Activated CD8-positive, alpha-beta memory T cell treated with anti-CD3 and anti-CD28 coated beads, Interleukin-2, amount 50 U/mL, for 1 hour (primary cell): Measurements from ENCODE around the gene NFE2L1.
"Not testable (repeated sequence)": the region's sequence is repeated elsewhere in the genome, so short reads cannot be mapped to it uniquely, and the experiment has no call there.

Source experiments
- DNase-seq: peaks from one replicate; pipeline ENCODE4 v3.0.0-alpha.2; 2020; ENCODE audit errors: extremely low read depth

NFE2L1 gene

GRCh38 chr17:48067808-48068207 lies 19.6 kb downstream of the NFE2L1 start:
- DNase-seq = not testable (repeated sequence)

- no peak for DNase-seq
These were observed 20.4 kb downstream of the NFE2L1 start for GRCh38 chr17:48068491-48068961.

DNA sequence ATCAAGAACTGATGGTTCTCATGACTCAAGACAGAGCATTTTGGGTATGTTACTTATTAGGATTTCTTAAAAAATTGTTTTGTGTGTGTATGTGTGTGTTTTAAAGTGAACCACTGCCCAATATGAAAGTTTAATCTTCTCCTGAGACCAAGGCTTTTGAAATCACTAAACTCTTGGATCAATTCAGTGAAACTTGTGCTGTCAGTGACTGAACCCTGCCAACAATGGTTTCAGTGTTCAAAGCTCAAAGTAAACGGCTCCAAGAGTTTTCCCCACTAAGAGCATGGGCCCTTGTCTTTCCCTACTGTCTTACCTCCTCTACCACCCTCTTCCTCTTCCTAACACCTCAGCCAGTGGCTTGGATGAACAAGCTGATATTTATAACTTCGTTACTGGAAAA lies 22.0 kb downstream of the NFE2L1 start:
- no peak for DNase-seq

DNA sequence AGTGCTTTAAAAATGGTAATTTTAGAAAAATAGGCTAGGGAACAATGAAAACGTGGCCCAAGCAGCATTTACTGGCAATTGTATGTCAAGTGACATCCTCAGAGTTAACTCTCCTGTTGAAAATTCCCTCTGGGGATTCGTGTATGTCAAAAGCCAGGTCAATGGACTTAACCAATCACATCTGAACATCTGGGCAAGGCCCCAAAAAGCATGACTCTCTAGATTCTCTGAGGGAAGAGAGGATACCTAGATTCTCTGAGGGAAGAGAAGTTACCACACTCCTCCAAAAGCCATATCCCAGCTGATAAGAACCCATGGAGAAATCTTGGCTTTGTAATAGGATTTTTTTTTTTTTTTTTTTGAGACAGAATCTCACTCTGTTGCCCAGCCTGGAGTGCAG lies 23.5 kb downstream of the NFE2L1 start:
- DNase-seq = no peak

DNA sequence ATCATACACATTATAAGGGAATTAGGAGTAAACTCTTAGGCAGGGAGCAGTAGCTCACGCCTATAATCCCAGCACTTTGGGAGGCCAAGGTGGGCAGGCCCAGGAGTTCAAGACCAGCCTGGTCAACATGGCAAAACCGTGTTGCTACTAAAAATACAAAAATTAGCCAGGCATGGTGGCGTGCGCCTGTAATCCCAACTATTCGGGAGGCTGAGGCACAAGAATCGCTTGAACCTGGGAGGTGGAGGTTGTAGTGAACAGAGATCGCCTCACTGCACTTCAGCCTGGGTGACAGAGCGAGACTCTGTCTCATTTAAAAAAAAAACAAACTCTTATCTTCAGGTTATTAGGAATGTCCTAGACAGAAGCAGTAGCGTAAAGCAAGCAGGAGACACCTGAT lies 24.7 kb downstream of the NFE2L1 start:
- DNase-seq = not testable (repeated sequence)

DNA sequence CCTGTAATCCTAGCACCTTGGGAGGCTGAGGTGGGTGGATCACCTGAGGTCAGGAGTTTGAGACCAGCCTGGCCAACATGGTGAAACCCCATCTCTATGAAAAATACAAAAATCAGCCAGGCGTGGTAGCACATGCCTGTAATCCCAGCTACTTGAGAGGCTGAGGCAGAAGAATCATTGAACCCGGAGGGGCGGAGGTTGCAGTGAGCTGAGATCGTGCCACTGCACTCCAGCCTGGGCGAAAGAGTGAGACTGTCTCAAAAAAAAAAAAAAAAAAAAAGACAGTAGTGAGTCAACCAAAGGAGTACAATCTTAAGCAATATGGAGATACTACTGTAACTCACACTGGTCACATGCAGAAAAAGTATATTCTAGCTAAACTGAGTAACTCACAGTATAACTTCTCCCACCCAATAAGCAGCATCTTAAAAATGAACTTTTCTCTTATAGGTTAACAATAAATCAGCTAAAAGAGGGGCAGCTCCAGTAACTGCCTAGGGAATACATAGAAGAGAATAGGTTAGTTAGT lies 25.5 kb downstream of the NFE2L1 start:
- not testable (repeated sequence) for DNase-seq

GRCh38 chr17:48074322-48075081 lies 26.3 kb downstream of the NFE2L1 start:
- peak; percentile 38 for DNase-seq

DNA sequence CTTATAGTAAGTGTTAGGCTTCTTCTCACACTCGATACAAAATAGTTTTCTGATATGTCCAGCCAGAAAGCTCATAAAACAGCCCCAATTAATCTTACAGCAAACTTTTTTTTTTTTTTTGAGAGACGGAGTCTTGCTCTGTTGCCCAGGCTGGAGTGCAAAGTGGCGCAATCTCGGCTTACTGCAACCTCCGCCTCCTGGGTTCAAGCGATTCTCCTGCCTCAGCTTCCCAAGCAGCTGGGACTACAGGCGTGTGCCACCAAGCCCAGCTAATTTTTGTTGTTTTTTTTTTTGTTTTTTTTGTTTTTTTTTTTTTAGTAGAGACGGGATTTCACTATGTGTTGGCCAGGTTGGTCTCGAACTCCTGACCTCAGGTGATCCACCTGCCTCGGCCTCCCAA lies 29.0 kb downstream of the NFE2L1 start:
- DNase-seq = not testable (repeated sequence)

DNA sequence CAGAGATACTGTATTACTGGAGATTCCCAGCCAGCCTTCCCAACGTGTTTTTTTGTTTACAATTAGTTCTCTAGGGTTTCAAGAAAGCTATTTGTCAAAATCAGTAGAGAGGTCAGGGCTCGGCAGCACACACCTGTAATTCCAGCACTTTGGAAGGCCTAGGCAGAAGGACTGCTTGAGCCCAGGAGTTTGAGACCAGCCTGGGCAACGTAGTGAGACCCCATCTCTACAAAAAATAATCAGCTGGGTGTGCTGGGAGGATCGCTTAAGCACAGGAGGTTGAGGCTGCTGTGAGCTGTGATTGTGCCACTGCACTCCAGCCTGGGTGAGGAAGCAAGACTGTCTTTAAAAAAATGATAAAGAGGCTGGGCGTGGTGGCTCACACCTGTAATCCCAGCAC lies 33.7 kb downstream of the NFE2L1 start:
- DNase-seq = no peak

DNA sequence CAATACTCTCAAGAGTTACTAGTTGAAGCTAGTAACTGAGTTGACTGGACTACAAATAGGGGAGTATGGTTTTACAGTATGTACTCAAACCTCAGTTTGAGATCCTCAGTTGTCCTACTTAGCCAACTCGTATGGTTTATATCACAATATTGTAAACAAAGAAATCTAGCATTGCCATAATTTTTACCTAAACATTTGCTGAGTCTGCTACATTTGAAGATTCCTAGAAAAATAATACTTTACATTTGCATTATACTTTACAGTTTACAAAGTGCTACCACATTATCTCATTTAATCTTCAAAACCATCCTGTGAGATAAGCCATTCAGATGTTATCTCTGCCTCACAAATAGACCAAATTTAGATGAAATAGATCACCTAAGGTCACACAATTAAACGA lies 36.8 kb downstream of the NFE2L1 start:
- DNase-seq = no peak

- no peak for DNase-seq
These were observed 45.3 kb downstream of the NFE2L1 start for GRCh38 chr17:48093341-48094045.

DNA sequence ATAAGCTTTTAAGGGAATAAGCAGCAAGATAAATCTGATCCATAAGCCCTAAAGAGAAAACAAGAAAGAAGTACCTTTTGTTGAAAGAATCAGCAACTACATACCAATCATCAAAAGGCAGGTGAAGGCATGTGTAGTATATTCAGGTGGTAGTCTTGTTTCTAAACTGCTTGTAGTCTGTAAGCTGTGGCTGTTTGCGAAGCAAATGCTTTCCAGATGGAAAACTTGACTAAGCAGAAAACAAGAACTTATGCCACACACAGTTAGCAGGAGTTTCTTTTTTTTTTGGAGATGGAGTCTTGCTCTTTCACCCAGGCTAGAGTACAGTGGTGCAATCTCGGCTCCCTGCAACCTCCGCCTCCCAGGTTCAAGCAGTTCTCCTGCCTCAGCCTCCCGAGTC lies 47.5 kb downstream of the NFE2L1 start:
- no peak for DNase-seq

DNA sequence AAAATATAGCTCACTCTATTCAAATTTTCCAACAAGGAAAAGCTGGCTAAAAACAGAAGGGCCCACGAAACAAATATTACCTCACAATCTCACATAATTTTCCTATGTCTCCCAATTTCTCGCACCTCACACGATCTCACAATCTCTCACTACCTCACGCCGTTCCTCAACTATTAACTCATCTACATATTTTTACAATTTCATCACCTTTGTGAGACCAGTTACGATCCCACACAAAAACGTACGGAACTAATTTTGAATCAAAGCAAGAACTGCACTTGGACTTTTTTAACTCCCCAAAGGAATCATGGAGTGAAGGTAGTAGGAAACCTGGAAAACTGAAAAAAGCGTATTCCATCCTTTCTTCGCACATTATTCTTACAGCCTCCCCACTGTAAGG lies 52.0 kb downstream of the NFE2L1 start:
- DNase-seq = no peak

- DNase-seq = no peak
These were observed 52.4 kb downstream of the NFE2L1 start for GRCh38 chr17:48100591-48101011.

DNA sequence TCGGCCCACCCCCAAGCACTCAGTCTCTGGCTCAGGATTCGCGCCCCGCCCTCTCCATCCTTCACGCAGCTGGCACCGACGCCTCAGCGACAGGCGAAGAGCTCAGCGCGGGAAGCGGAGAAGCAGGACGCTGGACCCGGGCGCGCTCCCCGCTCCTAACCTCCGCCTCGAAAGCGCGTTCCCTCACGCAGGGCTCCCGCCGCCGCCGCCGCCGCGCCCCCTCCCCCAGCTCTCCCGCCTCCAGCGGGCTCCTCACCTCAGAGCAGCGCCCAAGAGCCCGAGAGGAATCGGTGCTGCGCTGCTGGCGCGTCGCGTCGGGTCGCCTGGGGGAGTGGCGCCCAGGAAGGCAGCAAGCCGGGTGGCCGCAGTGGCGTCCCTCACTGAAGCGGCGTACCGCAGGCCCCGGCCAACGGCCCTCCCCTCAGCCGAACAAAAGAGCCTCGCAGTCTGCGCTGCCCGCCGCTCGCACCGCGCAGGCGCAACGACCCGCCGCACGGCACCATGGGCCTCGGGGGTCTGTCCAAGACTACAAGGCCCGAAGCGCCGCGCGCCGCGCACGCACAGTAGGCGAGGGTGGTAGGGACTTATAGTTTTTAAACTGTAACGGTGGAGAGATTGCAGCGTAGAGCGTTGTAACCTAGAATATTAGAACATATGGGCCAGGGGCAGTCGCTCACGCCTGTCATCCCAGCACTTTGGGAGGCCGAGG lies 53.0 kb downstream of the NFE2L1 start, which contains the start of gene CBX1:
Gene CBX1 (minus strand): TSS at position 467 of the 709 bp plus-strand sequence. CDS start 24,474 bp downstream, outside the sequence.
- peak; percentile 70 for DNase-seq

DNA sequence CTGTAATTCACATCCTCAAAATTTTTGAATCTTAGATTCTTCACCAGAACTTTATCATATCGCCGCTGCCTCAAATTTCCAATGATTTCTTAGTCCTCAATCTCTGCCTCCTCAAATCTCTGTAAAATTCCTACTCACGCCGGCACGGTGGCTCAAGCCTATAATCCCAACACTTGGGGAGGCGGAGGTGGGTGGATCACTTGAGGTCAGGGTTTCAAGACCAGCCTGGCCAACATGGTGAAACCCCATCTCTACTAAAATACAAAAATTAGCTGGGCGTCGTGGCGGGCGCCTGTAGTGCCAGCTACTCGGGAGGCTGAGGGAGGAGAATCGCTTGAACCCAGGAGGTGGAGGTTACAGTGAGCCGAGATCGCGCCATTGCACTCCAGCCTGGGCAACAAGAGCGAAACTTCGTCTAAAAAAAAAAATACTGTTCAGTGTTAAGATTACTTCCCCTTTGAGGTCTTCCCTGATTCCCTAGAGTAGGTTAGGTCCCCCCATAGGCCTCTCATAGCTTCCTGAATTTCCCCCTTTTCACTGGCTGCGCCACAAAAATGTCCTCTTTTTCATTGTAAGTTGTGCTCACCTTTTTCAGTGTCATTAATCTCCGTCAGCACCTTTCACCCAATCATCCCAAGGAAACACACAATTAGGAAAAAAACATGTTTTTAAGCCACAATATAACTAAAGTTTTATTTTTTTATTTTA lies 54.0 kb downstream of the NFE2L1 start:
- DNase-seq = no peak

GRCh38 chr17:48102798-48103715 lies 54.9 kb downstream of the NFE2L1 start:
- no peak for DNase-seq

DNA sequence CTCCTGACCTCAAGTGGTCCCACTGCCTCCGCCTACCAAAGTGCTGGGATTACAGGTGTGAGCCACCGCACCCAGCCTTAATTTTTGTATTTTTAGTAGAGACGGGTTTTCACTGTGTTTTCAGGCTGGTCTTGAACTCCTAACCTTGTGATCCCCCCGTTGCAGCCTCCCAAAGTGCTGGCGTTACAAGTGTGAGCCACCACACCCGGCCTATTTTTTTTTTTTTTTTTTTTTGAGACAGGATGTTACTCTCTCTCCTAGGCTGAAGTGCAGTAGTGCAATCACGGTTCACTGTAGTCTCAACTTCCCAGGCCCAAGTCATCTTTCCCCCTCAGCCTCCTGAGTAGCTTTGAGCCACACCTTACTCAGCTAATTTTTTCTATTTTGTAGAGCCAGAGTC lies 56.3 kb downstream of the NFE2L1 start:
- no peak for DNase-seq

- no peak for DNase-seq
These were observed 58.6 kb downstream of the NFE2L1 start for GRCh38 chr17:48106802-48107136.
